Fibroblast of pulmonary artery (primary cell): ENCODE measurements around the gene GALK1.
"Not testable (repeated sequence)": the region's sequence is repeated elsewhere in the genome, so short reads cannot be mapped to it uniquely, and the experiment has no call there.

Experiments
- DNase-seq: peaks from one replicate; pipeline ENCODE4 v3.0.0-alpha.2; 2010; ENCODE audit warnings: low read depth
- H3K4me3 ChIP-seq: replicated peaks from 2 replicates; pipeline ENCODE4 v1.5.1; 2011; ENCODE audit warnings: low read depth, mild to moderate bottlenecking, control low read depth, low read length, moderate library complexity
- TF ChIP-seq, protein P1 (sequence below): IDR thresholded peaks from 2 replicates; pipeline ENCODE4 v1.5.1; 2011; ENCODE audit warnings: mild to moderate bottlenecking, control low read depth, low read length, inconsistent platforms; ENCODE audit errors: missing control alignments

GALK1 gene

DNA sequence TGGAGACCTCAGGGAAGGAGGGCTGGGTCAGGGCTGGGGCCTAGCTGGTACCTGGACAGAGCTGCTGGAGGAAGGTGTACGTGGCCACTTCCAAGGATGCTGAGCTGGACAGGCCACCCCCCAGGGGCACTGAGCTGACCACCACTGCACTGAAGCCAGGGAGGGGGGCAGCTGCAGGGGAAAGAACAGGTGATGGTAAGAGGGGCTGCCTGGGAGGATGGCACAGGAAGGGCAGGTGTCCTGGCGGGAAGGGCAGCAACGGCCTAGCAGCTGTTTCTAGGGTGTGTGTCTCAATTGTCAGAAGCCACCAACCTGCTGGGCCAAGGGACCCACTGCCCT, 1.8 kb downstream of the GALK1 start:
- no peak for DNase-seq
- TF ChIP-seq, protein P1, sequence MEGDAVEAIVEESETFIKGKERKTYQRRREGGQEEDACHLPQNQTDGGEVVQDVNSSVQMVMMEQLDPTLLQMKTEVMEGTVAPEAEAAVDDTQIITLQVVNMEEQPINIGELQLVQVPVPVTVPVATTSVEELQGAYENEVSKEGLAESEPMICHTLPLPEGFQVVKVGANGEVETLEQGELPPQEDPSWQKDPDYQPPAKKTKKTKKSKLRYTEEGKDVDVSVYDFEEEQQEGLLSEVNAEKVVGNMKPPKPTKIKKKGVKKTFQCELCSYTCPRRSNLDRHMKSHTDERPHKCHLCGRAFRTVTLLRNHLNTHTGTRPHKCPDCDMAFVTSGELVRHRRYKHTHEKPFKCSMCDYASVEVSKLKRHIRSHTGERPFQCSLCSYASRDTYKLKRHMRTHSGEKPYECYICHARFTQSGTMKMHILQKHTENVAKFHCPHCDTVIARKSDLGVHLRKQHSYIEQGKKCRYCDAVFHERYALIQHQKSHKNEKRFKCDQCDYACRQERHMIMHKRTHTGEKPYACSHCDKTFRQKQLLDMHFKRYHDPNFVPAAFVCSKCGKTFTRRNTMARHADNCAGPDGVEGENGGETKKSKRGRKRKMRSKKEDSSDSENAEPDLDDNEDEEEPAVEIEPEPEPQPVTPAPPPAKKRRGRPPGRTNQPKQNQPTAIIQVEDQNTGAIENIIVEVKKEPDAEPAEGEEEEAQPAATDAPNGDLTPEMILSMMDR, result no peak
- H3K4me3 ChIP-seq, result no peak overlapping the region

DNA sequence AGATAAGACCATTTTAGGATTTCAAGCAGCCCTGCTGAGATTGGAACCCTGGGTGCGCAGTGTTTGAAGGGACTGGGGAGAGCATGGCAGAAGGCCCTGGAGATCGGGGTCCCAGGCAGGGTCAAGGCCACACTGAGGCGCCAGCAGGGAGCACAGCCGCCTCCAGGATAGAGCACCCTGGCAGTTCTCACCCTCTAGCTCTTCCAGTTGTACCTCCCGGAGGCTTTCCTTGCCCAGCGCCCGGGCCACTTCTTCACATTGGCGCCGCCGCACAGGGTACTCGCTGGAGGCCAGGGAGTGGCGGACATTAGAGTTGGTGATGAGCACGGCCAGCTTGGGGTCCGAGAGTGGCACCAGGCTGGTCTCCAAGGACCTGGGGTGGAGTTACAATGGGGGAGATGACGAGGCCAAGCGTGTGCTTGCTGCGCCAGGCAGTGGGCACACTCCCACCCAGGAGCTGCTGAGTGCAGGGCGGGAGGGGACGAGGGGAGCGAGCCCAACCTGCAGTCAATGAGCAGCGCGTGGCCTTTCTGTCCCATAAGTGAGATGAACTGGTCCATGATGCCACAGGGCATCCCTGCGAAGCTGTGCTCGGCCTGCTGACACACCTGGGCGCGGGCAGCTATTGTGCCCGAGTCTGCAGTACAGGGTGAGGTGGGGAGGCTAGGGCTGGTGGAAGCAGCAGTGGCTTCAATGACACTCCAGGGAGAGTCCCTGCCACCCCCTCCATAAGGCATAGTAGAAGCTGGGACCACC, 2.3 kb downstream of the GALK1 start:
- H3K4me3 ChIP-seq, result no peak overlapping the region
- DNase-seq, result no peak
- TF ChIP-seq, protein P1, result no peak

DNA sequence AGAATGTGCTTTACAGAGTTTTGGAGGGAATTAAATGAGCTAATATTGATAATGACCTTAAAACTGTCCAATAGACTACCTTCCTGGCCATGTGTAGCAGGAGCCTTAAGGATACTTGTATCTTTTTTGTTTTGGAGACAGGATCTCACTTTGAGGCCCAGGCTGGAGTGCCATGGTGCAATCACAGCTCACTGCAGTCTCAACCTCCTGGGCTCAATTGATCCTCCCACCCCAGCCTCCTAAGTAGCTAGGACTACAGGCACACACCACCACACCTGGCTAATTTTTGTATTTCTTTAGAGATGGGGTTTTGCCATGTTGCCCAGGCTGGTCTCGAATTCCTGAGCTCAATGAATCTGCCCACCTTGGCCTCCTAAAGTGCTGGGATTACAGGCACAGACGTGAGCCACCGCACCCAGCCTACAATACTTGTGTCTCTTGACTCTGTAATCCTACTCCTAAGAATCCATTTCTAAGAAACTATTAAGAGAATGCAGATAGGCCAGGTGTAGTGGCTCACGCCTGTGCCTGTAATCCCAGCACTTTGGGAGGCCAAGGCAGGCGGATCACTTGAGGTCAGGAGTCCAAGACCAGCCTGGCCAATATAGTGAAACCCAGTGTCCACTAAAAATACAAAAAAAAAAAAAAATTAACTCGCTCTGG, 4.9 kb downstream of the GALK1 start:
- DNase-seq, H3K4me3 ChIP-seq: not testable (repeated sequence)

DNA sequence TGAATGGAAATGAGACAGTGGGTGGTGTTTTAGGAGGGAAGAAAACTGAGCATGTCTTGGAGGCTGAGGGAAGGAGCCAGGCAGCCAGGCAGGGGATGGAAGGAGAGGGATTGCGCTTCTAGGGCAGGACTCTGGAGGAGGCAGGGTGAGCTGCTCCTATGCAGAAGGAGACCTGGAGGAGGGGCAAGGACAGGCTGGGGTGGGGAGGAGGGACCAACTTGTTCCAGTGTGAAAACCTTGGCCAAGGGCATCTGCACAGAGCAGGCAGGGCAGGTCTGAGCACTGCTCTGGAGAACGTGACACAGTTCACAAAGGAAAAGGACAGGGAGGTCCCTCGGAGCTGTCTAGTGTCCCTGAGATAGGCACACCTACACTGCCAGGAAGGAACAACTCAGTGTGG, 5.5 kb downstream of the GALK1 start:
- TF ChIP-seq, protein P1, result no peak
- no peak overlapping the region for H3K4me3 ChIP-seq
- DNase-seq, result no peak

DNA sequence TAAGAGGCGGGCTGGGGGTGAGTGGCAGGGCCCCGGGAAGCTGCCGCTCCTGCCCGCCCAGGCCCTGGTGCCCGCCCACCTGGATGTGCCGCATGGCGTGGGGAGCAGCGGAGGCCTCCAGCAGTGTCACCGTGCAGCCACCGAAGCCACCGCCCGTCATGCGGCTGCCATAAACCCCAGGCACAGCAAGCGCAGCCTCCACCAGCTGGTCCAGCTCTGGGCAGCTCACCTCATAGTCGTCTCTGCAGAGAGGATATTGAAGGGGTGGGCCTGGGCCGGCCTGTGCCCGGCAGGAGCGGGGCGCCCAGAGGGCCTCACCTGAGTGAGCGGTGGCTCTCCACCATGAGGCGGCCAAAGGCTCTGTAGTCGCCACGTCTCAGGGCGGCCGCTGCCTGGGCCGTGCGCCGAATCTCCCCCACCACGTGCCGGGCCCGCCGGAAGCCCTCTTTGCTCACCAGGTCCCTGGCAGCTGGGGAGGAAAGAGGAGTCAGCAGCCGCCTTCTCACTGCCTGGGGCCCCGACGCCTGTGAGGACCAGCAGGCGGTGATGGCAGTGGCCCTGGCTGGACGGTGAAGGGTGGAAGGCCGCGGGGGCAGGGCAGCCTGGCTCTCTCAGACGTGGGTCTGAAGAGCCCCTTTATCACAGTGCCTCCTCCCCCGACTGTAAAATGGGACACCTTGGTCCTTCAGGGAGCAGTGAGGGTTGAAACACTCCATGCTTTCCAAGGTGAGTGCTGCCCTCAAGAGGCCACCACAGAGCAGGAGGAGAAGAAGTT, 6.7 kb downstream of the GALK1 start:
- no peak for DNase-seq
- TF ChIP-seq, protein P1, result peak; percentile 30
- no peak overlapping the region for H3K4me3 ChIP-seq

DNA sequence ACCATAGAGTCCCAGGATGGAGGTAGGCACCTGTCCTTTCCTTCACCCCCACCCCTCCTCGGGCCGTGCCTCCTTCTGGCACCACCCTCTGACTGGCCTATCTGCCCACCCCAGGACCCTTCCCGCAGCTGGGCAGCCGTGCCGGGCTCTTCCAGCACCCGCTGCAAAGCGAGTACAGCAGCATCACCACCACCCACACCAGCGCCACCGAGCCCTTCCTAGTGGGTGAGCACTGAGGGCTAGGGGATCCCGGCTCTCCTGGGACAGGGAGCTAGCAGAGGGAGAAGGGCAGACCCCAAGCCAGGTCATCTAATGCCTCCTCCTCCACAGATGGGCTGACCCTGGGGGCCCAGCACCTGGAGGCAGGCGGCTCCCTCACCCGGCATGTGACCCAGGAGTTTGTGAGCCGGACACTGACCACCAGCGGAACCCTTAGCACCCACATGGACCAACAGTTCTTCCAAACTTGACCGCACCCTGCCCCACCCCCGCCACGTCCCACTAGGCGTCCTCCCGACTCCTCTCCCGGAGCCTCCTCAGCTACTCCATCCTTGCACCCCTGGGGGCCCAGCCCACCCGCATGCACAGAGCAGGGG, 7.8 kb downstream of the GALK1 start:
- TF ChIP-seq, protein P1, result no peak

More for the DNA sequence above, 7.8 kb downstream of the GALK1 start:
- no peak for DNase-seq
- no peak overlapping the region for H3K4me3 ChIP-seq
